NCI-H2196 treated with DMSO at 0.1 percent for 48 hours (cell line): ENCODE results near the gene CYP2D6.
"Not testable (repeated sequence)": the region's sequence is repeated elsewhere in the genome, so short reads cannot be mapped to it uniquely, and the experiment has no call there.

Source experiments
- DNase-seq: peaks from one replicate; lab custom pipeline; 2025; ENCODE audit not compliant: unreplicated experiment; lab: John Stamatoyannopoulos, UW

Gene CYP2D6

DNA sequence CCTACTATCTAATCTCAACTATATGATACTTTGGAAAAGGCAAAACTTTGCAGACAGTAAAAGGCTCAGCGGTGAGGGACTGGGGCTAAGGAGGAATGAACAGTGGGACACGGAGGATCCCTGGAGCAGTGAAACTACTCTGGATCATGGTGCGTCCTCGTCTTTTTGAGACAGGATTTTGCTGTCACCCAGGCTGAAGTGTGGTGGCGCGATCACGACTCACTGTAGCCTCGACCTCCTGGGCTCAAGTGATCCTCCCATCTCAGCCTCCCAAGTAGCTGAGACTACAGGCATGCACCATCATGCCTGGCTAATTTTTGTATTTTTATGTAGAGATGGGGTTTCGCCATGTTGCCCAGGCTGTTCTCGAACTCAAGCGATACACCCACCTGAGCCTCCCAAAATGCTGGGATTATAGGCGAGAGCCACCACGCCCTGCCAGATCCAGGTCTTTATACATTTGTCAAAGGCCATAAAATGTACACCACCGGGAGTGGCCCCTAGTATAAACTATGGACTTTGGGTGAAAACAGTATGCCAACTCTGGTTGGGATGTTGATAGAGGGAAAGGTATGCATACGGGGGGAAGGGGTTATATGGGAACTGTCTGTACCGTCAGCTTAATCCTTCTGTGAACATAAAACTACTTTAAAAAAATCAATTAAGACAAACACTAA is 28.0 kb upstream of the CYP2D6 start:
- DNase-seq, result no peak

DNA sequence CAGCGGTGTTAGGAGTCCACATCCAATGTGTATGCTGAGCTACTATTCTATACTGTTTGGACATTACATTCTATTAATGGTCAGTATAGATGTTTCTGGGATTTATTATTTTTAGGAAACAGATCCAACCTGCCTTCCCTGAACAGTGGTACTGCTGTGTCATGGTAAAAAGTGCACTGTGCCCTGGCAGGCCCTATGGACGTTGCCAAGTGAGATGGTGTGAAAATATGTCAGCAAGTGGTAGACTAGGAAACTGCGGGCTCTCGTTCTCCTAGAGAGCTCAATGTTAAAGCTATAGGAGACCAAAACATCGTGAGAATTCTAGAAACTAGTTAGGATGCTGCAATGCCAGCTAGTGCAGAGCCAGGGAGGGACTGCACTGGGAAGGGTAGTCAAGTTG is 26.0 kb upstream of the CYP2D6 start:
- DNase-seq, result no peak

DNA sequence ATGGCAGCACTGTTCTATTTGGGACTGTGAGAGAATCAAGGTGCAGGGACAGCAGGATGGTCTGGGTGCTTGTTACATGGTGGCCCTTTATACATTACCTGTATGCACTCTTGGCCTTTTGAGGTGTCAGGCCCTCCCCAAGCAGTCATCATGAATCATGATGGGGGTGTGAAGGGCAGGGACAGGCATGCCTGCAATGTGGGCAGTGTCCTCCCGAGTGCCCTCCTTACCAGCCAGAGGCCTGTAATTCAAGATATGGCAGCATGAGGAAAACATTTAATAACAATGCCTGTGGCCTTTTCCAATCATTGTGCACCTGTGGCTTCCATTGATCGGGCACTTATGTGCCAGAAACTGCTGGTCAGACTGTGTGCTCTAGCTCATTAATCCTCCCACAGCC is 25.5 kb upstream of the CYP2D6 start:
- no peak for DNase-seq

DNA sequence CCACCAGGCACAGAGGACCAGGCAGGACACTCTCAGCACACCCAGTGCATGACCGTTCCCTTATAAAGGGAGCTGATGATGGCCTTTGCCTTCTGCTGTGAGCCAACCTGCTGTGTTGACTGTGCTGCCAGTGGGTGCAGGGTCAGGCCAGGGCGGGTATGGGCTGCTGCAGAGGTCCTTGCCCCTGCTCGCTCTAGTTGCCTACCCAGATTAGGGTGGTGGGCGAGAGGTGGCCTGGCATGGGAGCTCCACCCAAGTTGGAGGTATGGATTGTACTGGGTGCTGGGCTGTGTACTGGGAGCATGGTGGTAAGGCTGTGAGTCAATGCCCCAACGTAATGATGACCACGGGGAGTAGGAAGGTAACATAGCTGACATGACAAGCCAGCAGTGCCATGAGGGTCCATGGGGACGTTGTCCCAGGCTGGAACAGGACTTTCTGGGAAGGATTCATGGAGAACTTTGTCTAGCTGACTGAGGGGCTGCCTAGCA is 24.5 kb upstream of the CYP2D6 start:
- no peak for DNase-seq

DNA sequence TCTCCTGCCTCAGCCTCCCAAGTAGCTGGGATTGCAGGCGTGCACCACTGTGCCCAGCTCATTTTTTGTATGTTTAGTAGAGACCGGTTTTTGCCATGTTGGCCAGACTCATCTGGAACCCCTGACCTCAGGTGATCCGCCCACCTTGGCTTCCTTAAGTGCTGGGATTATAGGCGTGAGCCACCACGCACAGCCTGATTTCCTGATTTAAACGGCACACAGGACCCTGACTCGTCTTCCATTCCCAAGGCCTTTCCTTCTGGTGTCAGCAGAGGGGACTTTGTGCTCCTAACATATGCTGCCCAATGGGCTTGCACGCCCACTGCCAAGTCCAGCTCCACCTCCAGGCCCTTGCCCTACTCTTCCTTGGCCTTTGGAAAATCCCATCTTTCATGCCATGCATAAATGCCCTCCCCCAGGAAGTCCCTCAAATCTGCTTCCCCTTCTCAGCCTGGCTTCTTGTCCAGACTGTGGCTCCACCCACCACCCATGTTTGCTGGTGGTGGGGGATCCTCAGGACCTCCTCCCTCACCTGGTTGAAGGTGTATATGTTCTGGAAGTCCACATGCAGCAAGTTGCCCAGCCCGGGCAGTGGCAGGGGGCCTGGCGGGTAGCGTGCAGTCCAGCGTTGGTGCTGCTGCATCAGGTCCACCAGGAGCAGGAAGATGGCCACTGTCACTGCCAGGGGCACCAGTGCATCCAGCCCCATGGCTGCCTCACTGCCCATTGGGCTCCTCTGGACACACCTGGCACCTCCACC is 23.9 kb upstream of the CYP2D6 start:
- no peak for DNase-seq

DNA sequence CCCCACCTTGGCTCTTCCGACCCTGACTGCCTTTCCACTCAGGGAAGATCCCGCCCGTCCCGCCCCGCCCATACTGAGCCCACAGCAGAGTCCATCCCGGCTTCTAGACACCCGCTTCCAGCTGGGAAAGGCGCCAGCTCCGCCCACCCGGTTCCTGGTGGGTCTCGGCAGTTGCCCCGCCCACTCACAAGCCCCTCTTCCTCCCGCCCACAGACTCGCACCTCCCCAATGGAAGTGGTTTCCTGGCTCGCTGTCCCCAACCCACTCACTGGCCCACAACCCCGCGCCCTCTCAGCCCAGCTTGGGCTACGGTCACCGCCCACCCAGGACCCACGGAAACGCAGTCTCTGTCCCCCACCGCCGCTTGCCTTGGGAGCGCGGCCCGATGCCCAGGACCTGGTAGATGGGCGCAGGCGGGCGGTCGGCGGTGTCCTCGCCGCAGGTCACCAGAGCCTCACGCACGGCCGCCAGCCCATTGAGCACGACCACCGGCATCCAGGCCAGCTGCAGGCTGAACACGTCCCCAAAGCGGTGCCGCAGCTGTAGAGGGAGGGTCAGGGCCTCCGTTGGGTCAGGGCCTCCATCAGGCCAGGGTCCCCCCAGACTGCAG is 22.2 kb upstream of the CYP2D6 start:
- no peak for DNase-seq

DNA sequence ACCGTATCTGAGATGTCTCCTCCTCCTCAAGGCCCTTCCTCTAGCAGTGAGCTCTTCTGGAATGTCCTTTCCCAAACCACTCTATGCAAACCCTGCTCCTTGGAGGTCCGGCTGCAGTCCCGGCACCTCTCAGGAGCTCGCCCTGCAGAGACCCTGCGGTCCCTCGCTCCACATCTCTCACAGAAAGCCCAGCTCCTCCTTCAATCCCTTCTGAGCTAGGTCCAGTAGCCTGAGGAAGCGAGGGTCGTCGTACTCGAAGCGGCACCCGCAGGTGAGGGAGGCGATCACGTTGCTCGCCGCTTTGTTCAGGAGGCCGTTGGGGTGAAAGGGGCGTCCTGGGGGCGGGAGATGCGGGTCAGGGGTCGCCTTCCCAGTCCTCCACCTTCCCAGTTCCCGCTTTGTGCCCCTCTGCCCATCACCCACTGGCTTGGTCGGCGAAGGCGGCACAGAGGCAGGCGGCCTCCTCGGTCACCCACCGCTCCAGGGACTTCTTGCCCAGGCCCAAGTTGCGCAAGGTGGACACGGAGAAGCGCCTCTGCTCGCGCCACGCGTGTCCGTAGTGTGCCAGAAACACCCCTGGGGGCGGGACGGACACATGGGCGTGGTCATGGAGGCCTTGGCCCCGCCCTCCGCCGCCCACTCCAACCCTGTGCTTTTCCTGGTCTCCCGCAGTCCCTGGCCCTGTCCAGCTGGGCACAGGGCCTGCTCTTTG is 21.5 kb upstream of the CYP2D6 start:
- DNase-seq, result no peak

DNA sequence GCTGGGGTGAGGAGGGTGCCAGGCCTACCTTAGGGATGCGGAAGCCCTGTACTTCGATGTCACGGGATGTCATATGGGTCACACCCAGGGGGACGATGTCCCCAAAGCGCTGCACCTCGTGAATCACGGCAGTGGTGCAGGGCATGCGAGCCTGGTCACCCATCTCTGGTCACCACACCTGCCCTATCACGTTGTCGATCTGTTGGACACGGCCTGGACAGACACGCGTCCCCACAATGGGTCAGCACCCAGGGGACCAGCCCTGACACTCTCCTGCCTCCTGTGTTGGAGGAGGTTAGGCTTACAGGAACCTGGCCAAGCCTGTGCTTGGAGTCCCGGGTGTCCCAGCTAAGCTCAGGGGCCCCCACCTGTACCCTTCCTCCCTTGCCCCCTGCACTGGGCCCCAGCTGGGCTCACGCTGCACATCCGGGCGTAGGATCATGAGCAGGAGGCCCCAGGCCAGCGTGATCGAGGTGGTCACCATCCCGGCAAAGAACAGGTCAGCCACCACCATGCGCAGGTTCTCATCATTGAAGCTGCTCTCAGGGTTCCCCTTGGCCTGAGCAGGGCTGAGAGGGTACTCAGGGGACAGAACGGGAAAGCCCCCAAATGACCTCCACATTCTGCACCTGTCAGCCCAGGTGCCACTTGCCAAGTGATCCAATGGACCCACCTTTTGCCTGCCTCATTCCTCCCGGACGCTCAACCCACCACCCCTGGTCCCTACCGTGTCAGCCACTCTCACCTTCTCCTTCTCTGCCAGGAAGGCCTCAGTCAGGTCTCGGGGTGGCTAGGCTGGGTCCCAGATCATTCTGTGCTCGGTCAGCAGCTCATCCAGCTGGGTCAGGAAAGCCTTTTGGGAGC is 20.3 kb upstream of the CYP2D6 start:
- DNase-seq, result no peak

DNA sequence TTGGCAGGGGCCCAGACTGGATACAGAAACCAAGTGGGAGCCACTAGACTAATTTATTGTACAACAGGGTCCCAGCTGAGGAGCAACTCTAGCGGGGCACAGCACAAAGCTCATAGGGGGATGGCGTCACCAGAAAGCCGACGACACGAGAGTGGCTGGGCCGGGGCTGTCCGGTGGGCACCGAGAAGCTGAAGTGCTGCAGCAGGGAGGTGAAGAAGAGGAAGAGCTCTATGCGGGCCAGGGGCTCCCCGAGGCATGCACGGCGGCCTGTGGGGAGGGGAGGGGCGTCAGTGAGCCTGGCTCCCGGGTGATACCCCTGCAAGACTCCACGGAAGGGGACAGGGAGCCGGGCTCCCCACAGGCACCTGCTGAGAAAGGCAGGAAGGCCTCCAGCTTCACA is 19.2 kb upstream of the CYP2D6 start:
- DNase-seq, result not testable (repeated sequence)

DNA sequence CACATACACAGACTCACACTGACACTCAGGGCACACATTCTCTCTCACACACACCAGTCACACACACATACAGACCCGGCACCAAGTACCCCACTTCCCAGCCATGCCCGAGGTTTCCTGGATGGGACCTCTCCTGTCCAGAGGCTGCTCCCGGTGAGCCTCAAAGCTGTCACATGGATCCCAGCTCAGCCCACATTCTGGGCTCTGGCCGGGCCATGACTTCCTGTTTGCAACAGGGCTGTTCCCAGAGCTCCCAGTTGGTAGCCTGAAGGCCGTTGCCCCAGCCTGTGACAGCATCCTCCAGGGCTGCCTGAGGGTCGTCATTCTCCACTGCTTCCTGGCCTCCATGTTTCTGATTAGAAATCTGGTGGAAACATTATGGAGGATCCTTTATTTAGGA is 14.6 kb upstream of the CYP2D6 start:
- no peak for DNase-seq

DNA sequence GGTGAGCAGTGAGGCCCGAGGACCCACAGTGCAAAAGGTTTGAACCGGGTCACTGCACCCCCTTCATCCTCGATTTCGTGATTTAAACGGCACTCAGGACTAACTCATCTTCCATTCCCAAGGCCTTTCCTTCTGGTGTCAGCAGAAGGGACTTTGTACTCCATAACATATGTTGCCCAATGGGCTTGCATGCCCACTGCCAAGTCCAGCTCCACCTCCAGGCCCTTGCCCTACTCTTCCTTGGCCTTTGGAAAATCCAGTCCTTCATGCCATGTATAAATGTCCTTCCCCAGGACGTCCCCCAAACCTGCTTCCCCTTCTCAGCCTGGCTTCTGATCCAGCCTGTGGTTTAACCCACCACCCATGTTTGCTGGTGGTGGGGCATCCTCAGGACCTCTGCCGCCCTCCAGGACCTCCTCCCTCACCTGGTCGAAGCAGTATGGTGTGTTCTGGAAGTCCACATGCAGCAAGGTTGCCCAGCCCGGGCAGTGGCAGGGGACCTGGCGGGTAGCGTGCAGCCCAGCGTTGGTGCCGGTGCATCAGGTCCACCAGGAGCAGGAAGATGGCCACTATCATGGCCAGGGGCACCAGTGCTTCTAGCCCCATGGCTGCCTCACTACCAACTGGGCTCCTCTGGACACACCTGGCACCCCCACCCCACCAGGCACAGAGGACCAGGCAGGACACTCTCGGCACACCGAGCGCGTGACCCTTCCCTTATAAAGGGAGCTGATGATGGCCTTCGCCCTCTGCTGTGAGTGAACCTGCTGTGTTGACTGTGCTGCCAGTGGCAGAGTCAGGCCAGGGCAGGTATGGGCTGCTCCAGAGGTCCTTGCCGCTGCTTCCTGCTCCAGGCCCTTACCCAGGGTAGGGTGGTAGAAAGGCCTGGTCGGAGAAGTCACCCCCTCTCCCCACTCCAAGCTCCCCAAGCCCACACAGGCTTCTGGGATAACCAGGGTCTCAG is 13.5 kb upstream of the CYP2D6 start:
- not testable (repeated sequence) for DNase-seq

DNA sequence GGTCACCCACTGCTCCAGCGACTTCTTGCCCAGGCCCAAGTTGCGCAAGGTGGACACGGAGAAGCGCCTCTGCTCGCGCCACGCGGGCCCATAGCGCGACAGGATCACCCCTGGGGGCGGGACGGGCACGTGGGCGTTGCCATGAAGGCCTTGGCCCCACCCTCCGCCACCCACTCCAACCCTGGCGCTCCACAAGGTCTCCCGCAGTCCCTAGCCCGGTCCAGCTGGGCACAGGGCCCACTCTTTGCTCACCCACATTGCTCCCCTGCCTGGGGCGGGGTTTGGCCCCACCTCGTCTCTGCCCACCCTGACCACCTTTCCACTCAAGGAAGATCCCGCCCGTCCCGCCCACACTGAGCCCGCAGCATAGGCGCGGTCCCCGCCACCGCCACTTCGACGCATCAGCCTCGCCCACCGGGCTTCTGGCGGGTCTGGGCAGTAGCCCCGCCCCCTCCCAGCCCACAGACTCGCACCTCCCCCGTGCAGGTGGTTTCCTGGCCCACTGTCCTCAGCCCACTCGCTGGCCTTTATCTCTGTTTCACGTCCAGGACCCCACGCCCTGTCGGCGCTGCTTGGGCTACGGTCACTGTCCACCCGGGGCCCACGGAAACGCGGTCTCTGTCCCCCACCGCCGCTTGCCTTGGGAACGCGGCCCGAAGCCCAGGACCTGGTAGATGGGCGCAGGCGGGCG is 12.3 kb upstream of the CYP2D6 start:
- DNase-seq, result no peak

DNA sequence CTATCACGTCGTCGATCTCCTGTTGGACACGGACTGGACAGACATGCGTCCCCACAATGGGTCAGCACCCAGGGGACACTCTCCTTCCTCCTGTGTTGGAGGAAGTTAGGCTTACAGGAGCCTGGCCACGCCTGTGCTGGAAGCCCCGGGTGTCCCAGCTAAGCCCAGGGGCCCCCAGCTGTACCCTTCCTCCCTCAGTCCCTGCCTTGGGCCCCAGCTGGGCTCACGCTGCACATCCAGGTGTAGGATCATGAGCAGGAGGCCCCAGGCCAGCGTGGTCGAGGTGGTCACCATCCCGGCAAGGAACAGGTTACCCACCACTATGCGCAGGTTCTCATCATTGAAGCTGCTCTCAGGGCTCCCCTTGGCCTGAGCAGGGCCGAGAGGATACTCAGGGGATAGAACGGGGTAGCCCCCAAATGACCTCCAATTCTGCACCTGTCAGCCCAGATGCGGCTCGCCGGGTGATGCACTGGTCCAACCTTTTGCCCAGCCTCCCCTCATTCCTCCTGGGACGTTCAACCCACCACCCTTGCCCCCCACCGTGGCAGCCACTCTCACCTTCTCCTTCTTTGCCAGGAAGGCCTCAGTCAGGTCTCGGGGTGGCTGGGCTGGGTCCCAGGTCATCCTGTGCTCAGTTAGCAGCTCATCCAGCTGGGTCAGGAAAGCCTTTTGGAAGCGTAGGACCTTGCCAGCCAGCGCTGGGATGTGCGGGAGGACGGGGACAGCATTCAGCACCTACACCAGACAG is 10.9 kb upstream of the CYP2D6 start:
- DNase-seq, result not testable (repeated sequence)

DNA sequence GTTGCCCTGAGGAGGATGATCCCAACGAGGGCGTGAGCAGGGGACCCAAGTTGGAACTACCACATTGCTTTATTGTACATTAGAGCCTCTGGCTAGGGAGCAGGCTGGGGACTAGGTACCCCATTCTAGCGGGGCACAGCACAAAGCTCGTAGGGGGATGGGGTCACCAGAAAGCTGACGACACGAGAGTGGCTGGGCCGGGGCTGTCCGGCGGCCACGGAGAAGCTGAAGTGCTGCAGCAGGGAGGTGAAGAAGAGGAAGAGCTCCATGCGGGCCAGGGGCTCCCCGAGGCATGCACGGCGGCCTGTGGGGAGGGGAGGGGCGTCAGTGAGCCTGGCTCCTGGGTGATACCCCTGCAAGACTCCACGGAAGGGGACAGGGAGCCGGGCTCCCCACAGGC is 9.5 kb upstream of the CYP2D6 start:
- DNase-seq, result not testable (repeated sequence)

DNA sequence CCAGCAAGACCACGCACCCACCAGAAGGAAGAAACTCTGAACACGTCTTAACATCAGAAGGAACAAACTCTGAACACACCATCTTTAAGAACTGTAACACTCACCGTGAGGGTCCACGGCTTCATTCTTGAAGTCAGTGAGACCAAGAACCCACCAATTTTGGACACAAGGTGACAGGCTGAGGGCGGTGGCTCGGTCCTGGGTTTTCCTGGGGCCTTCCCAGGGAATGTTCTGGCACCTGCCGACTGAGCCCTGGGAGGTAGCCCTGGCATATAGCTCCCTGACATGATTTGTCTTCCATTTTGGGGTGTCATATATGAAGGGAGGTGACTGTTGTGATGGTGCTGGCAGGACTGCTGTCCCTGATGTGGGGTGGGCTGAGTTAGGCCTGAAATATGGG is 8.9 kb upstream of the CYP2D6 start:
- not testable (repeated sequence) for DNase-seq

DNA sequence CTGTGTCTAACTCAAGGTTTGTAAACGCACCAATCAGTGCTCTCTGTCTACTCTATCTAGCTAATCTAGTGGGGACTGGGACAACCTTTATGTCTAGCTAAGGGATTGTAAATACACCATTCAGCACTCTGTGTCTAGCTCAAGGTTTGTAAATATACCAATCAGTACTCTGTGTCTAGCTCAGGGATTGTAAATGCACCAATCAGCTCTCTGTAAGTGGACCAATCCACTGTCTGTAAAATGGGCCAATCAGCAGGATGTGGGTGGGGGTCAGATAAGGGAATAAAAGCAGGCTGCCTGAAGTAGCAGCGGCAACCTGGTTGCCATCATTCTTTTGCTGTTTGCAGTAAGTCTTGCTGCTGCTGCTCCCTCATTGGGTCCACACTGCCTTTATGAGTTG is 8.4 kb upstream of the CYP2D6 start:
- no peak for DNase-seq

DNA sequence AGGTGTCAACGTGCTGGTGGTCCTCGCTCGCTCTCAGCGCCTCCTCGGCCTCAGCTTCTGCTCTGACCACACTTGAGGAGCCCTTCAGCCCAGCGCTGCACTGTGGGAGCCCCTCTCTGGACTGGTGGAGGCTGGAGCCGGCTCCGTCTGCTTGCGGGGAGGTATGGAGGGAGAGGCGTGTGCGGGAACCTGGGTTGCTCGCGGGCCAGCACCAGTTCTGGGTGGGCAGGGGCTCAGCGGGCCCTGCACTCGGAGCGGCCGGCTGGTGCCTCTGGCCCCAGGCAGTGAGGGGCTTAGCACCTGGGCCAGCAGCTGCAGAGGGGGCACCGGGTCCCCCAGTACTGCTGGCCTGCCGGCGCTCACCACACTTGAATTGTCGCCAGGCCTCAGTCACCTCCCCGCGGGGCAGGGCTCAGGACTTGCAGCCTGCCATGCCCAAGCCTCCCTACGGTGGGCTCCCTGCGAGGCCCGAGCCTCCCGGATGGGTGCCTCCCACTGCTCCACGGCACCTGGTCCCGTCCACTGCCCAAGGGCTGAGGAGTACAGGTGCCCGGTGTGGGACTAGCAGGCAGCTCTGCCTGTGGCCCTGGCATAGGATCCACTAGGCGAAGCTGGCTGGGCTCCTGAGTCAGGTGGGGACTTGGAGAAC is 7.6 kb upstream of the CYP2D6 start:
- no peak for DNase-seq

DNA sequence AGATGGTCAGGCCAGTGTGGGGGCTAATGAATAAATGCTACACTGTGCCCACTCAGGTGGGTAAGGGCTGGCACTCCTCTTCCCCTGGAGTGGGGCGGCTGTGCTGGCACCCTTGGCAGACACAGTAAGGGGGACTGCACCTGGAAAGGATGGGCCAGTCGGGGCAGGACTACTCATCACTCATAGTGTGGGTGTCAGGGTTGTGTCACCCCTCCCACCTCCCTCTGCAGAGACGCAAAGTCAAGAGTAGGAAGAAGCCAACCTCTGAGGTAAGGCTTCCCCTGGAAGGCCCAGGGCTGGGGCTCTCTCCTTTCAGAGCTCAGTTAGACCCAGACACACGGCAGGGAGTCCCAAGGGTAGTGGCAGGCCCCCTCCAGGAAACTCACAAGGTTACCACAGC is 5.1 kb upstream of the CYP2D6 start:
- DNase-seq, result not testable (repeated sequence)
